NOMO-1 (cell line): ENCODE results near the gene TUBA1B.
"Not testable (repeated sequence)": the region's sequence is repeated elsewhere in the genome, so short reads cannot be mapped to it uniquely, and the experiment has no call there.

ENCODE experiments used
- DNase-seq, 2 experiments: peaks; one replicate each; lab custom pipeline; 2025; ENCODE audit not compliant: unreplicated experiment in 2 of 2; lab: John Stamatoyannopoulos, UW

Gene TUBA1B

DNA sequence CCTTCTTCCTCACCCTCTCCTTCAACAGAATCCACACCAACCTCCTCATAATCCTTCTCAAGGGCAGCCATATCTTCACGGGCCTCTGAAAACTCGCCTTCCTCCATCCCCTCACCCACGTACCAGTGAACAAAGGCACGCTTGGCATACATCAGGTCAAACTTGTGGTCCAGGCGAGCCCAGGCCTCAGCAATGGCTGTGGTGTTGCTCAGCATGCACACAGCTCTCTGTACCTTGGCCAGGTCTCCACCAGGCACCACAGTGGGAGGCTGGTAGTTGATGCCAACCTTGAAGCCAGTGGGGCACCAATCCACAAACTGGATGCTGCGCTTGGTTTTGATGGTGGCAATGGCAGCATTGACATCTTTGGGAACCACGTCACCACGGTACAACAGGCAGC, 3.2 kb downstream of the TUBA1B start:
- DNase-seq = not testable (repeated sequence)

DNA sequence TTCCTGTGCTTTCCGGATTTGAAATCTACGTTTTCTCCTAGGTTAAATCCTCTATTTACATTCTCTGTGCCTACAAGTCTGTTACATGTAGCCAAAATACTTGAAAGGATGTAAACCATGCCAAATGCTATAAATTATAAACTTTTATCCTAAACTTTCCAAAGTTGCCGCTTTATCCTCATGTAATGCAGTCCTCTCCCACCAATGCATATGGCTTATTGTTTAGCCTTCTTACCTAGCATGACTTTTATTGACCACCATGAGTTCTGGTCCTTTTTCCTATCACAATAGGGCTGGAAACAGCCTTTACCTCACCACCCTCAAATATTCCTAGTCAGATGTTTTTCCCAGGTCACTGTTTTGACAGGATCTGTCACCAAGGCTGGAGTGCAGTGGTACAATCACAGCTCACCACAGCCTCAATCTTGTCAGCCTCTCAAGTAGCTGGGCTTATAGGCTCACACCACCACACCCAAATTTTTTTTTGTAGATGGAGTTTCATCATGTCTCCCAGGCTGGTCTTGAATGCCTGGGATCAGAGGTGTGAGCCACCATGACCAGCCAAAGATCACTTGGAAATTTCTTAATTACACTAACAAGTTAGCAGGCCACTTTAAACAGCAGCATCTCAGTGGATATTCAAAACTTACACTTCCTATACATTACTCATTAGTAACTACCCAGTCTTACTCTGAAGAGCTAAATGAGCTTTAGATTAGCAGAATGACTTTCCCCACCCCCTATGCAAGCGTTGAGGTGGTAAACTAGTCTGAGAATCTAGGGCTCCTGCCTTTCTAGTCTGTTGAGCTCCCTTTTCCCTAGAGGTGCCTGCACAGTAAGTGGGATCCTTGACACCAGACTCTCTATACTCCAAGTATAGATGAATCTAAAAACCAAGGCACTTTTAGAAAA, 4.1 kb downstream of the TUBA1B start:
- no peak for DNase-seq

DNA sequence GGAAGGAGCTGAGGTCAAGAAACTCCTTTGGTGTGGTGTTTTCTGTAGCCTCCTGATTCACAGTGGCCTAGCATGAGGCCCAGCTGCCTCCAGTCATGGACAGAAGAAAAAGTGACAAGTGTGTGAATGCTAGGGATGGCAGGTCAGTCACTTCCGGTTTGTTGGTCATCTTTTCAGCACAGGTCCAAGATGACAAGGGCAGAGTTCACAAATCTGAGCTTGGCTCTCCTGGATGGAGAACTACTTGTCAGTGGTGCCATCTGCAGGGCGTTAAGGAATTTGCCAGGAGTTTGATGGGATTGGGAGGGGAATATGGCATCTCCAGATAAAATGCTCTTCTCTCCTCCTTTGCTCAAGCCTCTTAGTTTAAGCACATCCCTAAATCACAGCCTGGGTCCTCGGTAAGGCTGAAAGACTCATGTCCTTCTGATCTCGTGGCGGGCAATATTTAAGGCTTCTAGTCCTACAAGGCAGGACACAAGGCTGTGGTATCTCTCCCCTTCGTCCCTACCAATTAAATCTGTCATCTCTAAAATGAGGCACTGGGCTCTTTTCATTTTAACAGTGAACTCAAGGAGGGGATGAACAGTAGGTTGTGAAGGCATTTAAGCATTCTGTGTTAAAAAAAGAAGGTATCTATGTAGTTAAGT, 10.0 kb downstream of the TUBA1B start:
- DNase-seq = no peak

DNA sequence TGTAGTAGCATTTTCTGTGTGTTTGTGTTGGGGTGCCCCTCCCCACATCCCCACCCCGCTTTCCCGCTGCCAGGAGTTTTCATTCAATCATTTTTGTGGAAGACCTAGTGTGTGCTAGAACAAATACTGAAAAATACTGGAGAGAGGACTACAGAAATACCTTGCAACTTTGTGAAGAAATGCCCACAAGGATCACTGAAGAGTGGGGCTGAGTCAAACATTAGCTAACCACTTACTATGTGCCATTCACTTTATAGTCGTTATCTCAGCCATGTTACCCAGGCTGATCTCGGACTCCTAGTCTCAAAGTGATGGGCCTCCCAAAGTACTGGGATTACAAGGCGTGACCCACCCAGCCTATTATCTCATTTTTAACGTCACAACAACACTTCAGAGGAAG, 20.0 kb downstream of the TUBA1B start:
- DNase-seq = no peak

DNA sequence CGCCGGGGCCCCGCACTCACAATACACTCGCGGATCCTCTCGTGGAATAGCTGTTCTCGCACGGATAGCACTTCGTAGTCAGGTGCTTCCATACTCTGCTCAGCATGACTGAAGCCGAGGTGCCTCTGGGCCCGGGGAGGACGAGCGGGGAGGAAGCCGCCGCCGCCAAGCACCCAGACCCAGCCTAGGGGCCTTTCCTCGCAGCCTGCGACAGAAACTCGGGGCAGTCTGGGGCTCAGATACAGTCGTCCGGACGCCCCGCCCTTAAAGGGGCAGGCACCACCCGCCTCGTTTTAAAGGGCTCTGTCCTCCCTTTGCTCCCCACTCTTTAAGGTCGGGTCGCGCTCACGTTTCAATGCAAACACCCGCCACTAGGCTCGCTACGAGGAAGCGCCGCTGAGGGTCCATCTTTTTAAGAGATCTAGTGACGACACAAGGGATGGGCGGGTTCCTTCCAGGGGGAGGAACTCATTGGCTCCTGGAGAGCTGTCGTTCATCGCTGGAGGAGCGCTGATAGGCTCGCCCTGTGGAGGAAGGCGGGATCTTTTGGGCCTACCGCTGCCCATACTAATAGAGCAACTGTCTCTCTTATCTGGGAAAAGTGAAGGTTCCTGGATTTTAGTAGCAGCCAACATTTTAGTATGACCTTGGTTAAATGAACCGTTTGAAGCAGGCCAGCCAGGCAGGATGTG, 20.6 kb downstream of the TUBA1B start, which contains the start of gene LMBR1L:
TSS of gene LMBR1L (minus strand) at position 384 of the 692 bp plus-strand sequence. CDS start at position 92, 292 bp downstream.
- peak; percentile 98 to 99 for DNase-seq

DNA sequence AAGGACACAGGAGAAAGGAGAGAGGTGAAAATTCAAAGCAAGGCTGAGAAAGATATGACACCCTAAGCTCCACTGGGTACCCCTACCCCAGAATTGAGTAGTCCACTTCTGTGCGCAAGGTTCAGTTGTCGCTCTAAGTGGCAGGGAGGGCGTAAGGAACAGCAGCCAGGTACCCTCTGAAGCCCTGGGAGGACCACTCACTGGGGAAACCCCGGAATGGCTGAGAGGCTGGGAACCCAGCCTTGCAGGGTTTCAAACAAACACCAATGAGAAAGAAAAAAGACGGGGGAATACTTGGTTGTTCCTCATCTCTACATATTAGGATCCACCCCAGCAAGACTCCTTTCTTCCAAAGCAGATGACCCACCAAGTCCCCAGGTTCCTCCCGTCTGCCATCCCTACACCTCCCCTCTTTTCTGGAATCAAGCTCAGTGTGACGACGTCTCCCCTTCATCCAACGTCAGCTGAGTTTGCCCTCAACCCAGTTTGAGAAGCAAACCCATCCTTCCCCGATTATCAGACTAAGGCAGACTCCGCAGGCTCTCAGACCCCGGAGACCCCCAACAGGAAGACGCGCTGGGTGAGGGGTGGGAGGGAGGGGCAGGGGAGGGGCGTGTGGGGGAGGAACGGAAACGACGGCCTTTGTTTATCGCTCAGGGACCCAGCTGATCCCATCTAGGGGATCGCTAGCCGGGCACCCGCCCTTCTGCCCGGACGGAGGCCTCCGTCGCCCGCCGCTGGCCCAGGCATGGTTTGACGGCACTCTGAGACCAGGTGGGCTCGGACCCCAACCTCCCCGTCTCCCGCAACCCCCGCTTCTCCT, 21.3 kb downstream of the TUBA1B start:
- DNase-seq = no peak

DNA sequence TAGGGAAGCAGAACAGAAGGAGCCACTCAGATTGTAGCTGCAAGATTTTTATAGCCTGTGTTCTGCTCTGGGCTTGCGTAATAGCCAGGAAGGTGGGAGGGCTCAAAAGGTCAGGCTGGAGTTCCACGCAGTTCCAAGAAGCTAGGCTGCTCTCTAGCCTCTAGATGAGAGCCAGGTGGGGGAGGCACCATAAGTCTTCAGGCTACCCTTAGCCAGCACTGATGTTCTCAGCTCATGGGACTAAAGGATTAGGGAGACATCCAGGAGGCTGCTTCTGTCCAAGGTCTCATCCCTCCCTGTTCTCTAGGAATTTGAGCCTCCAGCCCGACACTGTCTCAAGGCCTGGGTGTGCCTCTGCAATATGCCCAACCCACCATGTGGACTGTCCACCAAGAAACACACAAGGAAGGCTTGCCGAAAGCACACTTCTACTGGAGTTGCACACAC, 22.2 kb downstream of the TUBA1B start:
- DNase-seq = peak; percentile 51 to 74

DNA sequence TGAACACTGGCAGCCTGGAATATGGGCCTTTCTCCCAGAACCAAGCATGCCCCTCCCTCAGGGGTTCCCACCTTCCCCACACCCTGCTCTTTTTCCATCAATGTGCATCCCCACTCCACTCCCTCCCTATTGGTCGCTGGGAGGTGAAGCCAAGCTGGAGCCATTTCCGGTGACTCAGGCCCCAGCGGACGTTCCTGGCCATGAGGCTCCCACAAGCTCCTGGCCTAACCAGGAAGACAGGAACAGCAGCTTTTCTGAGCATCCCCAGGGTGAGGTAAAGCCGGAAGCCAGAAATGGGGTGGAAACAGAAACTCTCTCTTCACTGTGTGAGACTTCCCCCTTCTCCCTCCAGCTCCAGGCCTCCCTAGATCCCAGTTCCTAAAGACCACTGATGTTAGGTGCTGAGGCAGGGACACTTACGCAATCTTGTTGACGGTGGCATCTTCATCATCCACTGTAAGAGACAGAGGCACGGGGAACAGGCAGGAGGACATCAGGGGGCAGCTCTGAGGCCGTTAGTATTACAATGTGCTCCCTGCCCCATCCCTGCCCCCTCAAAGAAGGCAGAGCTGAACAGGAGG, 25.6 kb downstream of the TUBA1B start:
- no peak for DNase-seq

DNA sequence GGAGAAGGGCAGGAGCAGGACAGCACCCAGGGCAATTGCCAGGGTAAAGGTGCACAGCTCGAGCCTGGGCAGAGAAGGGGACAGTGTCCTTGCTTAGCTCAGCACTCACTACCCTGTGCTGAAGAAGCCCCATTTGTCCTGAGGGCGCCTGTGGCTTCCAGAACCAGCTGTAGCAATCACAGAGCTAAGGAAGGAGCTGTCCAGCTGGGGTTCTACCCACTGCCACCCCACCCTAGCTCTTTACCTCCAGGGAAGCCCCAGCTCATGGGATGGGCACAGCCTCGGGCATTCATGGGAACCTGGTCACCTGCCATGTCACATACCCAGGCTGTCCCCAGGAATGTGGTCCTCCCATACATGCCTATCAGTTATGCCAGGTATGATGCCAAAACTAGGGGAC, 26.4 kb downstream of the TUBA1B start:
- DNase-seq = no peak

DNA sequence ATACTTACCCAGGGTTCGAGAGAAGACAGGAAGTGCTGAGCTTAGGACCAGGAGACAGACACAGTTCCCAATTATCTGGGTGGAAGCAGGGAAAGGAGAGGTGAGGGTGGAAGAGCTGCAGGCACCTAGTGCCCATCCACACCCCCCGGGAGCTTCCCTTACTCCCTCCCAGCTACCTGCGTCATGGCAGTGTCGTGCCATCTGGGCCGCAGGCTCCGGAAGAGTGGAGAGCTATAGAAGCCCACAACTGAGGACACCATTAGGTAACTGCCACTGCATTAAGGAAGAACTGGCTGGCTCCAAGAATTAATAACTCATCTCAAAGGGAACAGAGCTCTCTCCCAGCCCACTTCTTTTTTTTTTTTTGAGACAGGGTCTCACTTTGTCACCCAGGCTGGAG, 30.8 kb downstream of the TUBA1B start:
- no peak for DNase-seq

DNA sequence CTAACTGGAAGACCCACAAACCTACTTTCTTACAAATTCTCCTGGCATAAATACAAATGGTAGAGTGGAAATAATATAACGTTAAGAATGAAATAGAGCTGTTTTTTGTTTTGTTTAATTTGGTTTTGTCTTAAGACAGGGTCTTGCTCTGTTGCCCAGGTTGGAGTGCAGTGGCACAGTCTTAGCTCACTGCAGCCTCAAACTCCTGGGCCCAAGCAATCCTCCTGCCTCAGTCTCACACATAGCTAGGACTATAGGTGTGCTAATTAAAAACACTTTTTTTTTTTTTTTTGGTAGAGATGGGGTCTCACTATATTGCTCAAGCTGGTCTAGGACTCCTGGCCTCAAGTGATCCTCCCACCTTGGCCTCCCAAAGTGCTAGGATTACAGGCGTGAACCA, 32.5 kb downstream of the TUBA1B start:
- no peak for DNase-seq

DNA sequence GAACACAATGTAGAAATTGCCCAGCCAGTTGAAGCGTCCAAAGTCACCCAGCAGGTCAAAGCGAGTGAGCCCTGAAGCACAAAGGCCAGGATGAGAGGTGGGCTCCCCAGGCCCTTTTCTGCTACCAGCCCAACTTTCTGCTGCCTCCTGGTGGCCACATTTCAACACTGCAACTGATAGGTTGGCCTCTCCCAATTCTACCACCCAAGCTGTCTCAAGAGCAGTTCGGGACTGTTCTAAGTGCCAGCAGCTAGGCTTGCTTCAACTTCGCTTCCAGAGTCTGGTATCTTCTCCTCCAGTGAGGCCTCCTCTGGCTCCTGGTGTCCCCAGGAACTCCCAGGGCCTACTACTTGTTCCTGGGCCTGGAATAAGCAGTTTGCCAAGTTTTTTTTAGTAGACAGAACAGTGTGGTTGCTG, 33.2 kb downstream of the TUBA1B start:
- DNase-seq = peak; percentile 19 to 21

DNA sequence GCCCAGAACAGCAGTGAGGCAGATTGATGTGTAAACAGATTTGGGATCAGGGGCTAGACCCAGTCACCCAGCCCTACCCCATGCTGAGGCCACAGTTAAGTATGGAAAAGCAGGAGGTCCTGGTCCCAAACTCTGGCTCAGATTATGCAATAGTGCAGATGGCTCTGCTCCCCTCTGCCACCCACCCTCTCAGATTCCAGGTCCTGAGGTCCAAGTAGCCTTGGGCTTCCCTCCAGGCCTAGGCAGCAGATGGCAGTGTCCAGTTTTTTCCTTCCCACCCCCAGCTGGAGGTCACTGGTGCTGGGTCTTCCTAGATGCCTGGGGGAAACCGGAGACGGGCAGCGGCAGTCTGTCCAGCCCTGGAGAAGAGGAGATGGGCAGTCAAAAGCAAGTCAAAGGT, 33.8 kb downstream of the TUBA1B start:
- DNase-seq = no peak

DNA sequence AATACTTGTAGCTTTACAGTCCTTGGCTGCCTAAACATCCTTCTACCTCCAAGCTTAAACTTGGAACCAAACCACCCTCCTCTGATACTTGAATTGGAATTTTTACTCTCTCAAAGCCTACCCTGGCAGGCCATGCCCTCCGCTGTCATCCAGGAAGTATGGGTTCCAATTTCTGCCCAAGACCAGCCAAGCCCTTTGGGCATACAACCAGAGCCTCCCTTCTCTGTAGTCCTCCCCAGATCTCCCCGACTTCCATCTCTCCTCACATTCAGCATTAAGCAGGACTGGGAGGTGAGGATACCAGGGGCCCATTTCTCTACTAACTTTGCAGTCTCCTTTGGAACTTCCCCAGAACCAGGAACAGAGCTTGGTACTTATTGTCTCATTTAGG, 36.2 kb downstream of the TUBA1B start:
- no peak for DNase-seq

DNA sequence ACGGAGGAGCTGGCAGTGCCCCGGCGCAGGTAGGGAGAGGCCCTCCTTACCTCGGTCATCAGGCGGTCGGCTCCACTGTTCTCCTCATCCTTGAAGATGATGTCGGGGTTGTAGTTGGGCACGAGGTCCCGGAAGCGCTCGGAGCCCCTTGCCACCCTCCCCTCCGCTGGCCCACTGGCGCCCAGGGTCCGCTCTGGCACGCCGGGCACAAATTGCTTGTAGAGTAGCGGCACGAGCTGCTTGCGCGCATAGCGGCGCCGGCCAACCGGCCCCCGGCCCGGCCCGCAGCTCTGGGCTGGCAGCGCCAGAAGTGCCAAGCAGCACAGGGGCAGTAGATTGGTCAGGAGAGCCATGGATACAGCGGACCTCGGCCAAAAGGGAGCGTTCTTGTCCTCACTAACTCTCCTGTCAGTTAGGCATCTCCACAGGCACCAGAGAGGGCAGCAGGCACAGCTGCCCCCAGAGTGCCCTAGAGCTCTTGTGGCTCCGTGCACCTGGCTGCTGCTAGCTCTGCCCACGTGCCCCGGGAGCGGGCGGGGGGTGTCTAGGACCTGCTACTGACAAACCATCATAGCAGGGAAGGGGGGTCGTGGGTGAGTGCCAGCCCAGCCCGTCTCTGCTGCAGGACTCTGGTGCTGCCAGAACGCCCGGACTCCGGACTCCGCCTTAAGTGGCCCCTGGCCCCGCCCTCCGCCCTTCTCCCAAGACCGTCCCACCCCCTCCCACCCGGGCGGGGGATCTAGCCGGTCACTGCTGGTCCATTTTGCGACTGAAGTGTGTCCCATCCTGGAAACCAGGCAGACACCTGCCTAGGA, 36.8 kb downstream of the TUBA1B start, which contains the start of gene DHH:
TSS of gene DHH (minus strand) at position 642 of the 815 bp plus-strand sequence. CDS start at position 353, 289 bp downstream.
- DNase-seq = no peak

DNA sequence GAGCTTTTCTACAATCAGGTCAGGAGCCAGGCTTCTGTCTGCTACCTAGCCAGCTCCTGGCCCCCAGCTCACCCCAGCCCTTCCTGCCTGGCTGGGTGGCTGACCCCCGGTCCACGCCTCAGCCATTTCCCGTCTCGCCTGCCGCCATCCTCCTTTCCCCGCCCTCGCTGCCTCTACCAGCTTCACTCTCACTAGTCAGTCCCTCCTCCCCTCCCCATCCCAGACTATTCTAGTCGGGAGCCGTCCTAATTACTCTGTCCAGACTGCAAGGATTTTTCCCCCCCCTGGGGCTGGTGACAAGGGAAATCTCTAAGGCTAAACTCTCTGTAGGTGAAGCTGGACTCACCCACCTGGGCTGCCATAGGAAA, 37.4 kb downstream of the TUBA1B start:
- no peak for DNase-seq

DNA sequence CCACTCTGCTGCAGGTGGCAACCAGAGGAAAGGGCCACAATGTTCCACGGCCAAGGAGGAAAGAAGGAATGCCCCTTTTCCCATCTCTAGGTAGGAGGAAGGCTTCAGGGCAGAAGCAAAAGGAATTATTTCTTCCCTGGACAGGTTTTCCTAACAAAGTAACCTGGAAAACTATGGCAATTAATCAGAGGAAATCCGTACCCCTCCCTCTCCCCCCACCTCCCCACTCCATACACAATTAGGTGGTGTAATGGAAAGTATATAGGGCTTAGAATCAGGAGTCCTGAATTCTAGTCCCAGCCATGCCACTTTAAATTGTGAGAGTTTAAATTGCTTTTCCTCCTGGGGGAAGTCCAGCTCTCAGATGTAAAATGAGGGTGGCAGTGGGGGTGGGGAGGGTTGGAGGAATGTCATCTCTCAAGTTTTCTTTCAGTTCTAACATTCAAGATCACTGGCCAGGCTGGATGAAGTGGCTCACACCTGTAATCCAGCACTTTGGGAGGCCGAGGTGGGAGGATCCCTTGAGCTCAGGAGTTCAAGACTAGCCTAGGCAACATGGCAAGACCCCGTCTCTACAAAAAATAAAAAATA, 38.3 kb downstream of the TUBA1B start:
- DNase-seq = no peak

DNA sequence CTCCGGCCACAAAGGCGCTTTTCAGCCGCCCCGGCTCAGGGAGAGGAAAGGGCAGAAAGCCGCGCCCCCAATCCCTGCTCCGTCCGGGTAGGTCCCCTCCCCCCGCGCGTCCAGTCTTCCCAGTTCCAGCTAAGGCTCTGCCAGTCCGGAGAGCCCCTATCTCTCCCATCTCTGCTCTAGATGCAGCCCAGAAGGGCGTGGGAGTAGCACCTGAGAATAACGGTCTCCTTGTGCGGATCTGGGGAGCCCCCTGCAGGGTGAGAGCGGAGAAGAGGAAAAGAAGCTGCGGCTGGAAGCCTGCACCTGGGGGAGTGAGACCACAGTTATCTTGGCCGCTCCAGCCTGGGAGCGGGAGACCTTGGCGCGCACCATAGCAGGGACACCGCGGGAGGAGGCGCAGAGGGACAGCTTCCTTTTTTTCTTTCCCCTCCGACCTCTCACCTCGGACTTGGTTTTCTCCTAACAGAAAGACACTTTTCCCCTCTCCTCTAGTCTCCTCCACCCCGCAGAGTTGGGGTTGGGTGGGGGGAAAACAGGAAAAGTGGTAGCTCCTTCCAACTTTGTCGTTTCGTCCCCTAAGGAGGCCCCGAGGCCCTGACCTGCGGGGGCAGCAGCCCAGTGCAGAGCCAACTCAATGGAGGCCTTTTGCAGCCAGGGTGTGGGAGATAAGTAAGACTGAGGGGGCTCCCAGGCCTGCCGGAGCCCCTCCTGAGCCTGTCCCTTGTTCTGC, 38.9 kb downstream of the TUBA1B start:
- DNase-seq = no peak

DNA sequence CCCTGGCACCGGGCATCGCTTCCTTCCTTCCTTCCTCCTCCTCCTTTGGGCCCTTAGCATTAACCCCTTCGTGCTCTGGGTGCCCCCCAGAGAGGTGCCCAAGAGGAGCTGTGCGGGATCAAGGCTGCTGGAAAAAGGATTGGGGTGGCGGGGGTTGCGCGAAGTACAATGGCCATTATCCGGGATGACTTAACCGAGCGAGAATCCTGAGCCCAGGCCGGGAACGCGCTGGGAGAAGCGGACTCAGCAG, 39.4 kb downstream of the TUBA1B start:
- DNase-seq = no peak
